HCT116 (cell line): ENCODE data around the gene PLEKHA8. TPM values are rescaled to one million over a fixed set of nuclear protein-coding genes. Genes with fewer than 3 reads are reported as not detected.

Source experiments
- ATAC-seq: fragments of 200-7000 bp; cut with Tn5 transposase; 2 replicates; pipeline ENCODE4 v1.9.1; 2020; ENCODE audit warnings: mild to moderate bottlenecking, moderate library complexity
- BruUV-seq: library from RNA; stranded (reverse); fragments of 400-500 nt; replicated peaks from 2 replicates; lab custom pipeline; 2021; lab: Mats Ljungman, UMichigan
- CTCF ChIA-PET: fragments of 300-600 bp; sonication (Branson Sonifier 250); formaldehyde crosslinking; loops from one replicate; lab custom pipeline; 2021; ENCODE audit warnings: antibody characterized with exemption; lab: Charles Lee
- POLR2A ChIA-PET: fragments of 300-600, 350-600 bp; sonication (Branson Sonifier 250); formaldehyde crosslinking; loops from one replicate; lab custom pipeline; 2021; ENCODE audit warnings: antibody characterized with exemption; lab: Charles Lee
- RAD21 ChIA-PET, 2 experiments: fragments of 300-600 bp; sonication (Branson Sonifier 250); formaldehyde crosslinking; loops; one replicate each; lab custom pipeline; 2023; ENCODE audit warnings: low total read pairs in 2 of 2; ENCODE audit not compliant: uncharacterized antibody in 2 of 2, unreplicated experiment in 2 of 2, low non-redundant PET in 1 of 2; lab: Charles Lee
- DNase-seq: peaks from one replicate; pipeline ENCODE4 v3.0.0-alpha.2; 2010; ENCODE audit warnings: low read depth, low spot score
- H2AFZ ChIP-seq: fragments of 200-600 bp; shearing (Covaris generic), sonication (generic); 2 replicates; pipeline ENCODE4 v1.6.1; 2017; ENCODE audit warnings: low read depth, mixed run types, mixed read lengths, antibody characterized with exemption, low read length; ENCODE audit not compliant: poor library complexity, severe bottlenecking
- H3K27ac ChIP-seq: 2 replicates; pipeline ENCODE4 v1.5.1; 2012; ENCODE audit warnings: low read depth, low read length
- H3K27me3 ChIP-seq: fragments of 200-600 bp; sonication (generic); 2 replicates; pipeline ENCODE4 v1.6.1; 2016; ENCODE audit warnings: mixed run types, low read length, mixed read lengths; ENCODE audit not compliant: insufficient read depth
- H3K36me3 ChIP-seq, 2 experiments: fragments of 200-500 bp in 1 of 2; fragments of 200-600 bp in 1 of 2; sonication (Bioruptor generic) in 1 of 2; sonication (generic) in 1 of 2; 2 replicates each; pipeline versions ENCODE4 v1.5.1 to v1.6.1; 2014 to 2016; ENCODE audit warnings: low read length in 2 of 2, inconsistent platforms in 1 of 2, mixed read lengths in 1 of 2, mixed run types in 1 of 2; ENCODE audit not compliant: insufficient read depth in 2 of 2, control insufficient read depth in 1 of 2
- H3K4me1 ChIP-seq, 2 experiments: fragments of 200-600 bp in 1 of 2; sonication (generic) in 1 of 2; 2 replicates each; pipeline versions ENCODE4 v1.5.1 to v1.6.1; 2012 to 2017; ENCODE audit warnings: low read length in 2 of 2, inconsistent platforms in 1 of 2, mild to moderate bottlenecking in 1 of 2, mixed read lengths in 1 of 2, mixed run types in 1 of 2, moderate library complexity in 1 of 2; ENCODE audit not compliant: insufficient read depth in 2 of 2, control insufficient read depth in 1 of 2
- H3K4me2 ChIP-seq: fragments of 200-600 bp; sonication (generic); 2 replicates; pipeline ENCODE4 v1.6.1; 2017; ENCODE audit warnings: mixed run types, low read length, mixed read lengths
- H3K4me3 ChIP-seq, 2 experiments: fragments of 200-600 bp in 1 of 2; sonication (generic) in 1 of 2; replicated peaks in 1 of 2; 2 replicates each; pipeline ENCODE4 v1.5.1; 2011 to 2016; ENCODE audit warnings: low read length in 2 of 2, control low read depth in 1 of 2, low read depth in 1 of 2, mild to moderate bottlenecking in 1 of 2, mixed read lengths in 1 of 2, mixed run types in 1 of 2
- H3K79me2 ChIP-seq: fragments of 200-600 bp; sonication (generic); 2 replicates; pipeline ENCODE4 v1.6.1; 2017; ENCODE audit warnings: mild to moderate bottlenecking, mixed run types, low read length, moderate library complexity, mixed read lengths; ENCODE audit not compliant: insufficient read depth
- H3K9ac ChIP-seq: fragments of 200-600 bp; sonication (generic); 2 replicates; pipeline ENCODE4 v1.6.1; 2016; ENCODE audit warnings: low read length, mixed read lengths
- H3K9me2 ChIP-seq: fragments of 200-600 bp; sonication (generic), shearing (Covaris generic); 2 replicates; pipeline ENCODE4 v1.6.1; 2017; ENCODE audit warnings: mixed run types, mild to moderate bottlenecking, moderate library complexity; ENCODE audit not compliant: insufficient read depth
- H3K9me3 ChIP-seq, 2 experiments: fragments of 200-500 bp in 1 of 2; fragments of 200-600 bp in 1 of 2; sonication (Bioruptor generic) in 1 of 2; sonication (generic) in 1 of 2; 2 replicates each; pipeline ENCODE4 v1.6.1; 2014 to 2017; ENCODE audit warnings: low read length in 2 of 2, mixed read lengths in 2 of 2, inconsistent platforms in 1 of 2, low read depth in 1 of 2, mild to moderate bottlenecking in 1 of 2, mixed run types in 1 of 2, moderate library complexity in 1 of 2; ENCODE audit not compliant: control insufficient read depth in 1 of 2, insufficient read depth in 1 of 2
- H4K20me1 ChIP-seq: fragments of 200-600 bp; sonication (generic), shearing (Covaris generic); 2 replicates; pipeline ENCODE4 v1.6.1; 2017; ENCODE audit warnings: mixed run types, mild to moderate bottlenecking, moderate library complexity; ENCODE audit not compliant: insufficient read depth
- CEBPB ChIP-seq: IDR thresholded peaks from 2 replicates; pipeline ENCODE4 v1.6.1; 2012; ENCODE audit warnings: low read depth
- EGR1 ChIP-seq: IDR thresholded peaks from 2 replicates; pipeline ENCODE4 v1.6.1; 2012; ENCODE audit warnings: low read depth
- ELF1 ChIP-seq: IDR thresholded peaks from 2 replicates; pipeline ENCODE4 v1.6.1; 2012; ENCODE audit warnings: low read depth, borderline replicate concordance
- EZH2phosphoT487 ChIP-seq: fragments of 200-600 bp; IDR thresholded peaks from 2 replicates; pipeline ENCODE4 v1.6.1; 2018; ENCODE audit warnings: antibody characterized with exemption, borderline replicate concordance
- POLR2A ChIP-seq: IDR thresholded peaks from 2 replicates; pipeline ENCODE4 v1.7.0; 2011; ENCODE audit warnings: borderline replicate concordance; ENCODE audit not compliant: insufficient read depth, insufficient read length; ENCODE audit errors: extremely low read depth
- RAD21 ChIP-seq: IDR thresholded peaks from 2 replicates; pipeline ENCODE4 v1.6.1; 2012; ENCODE audit warnings: low read depth, mild to moderate bottlenecking
- TCF7L2 ChIP-seq: IDR thresholded peaks from 2 replicates; pipeline ENCODE4 v1.7.0; 2011; ENCODE audit warnings: borderline replicate concordance, inconsistent platforms; ENCODE audit not compliant: insufficient read depth, insufficient read length; ENCODE audit errors: extremely low read depth
- YY1 ChIP-seq: IDR thresholded peaks from 2 replicates; pipeline ENCODE4 v1.6.1; 2011; ENCODE audit warnings: low read length, low read depth, moderate library complexity, mild to moderate bottlenecking; ENCODE audit not compliant: insufficient replicate concordance; ENCODE audit errors: extremely low read depth
- intact Hi-C: fragments of 100-400 bp; cut with micrococcal nuclease; formaldehyde crosslinking; loops from 2 replicates; pipeline ENCODE4 v1.10.0; 2022
- total RNA-seq: library from RNA; stranded (reverse); gene quantifications from one replicate; pipeline ENCODE4 v1.2.1, GENCODE V29; 2021; ENCODE audit not compliant: unreplicated experiment
- TF ChIP-seq, protein P1 (sequence below): IDR thresholded peaks from 2 replicates; pipeline ENCODE4 v1.6.1; 2012
- TF ChIP-seq, protein P2 (sequence below): IDR thresholded peaks from 2 replicates; pipeline ENCODE4 v1.6.1; 2011; ENCODE audit warnings: mild to moderate bottlenecking, low read length, moderate library complexity; ENCODE audit not compliant: insufficient replicate concordance; ENCODE audit errors: extremely low read depth
- TF ChIP-seq, protein P3 (sequence below), 3 experiments: fragments of 200-600 bp in 1 of 3; sonication (generic) in 1 of 3; IDR thresholded peaks in 2 of 3; conservative IDR thresholded peaks in 1 of 3; 2 replicates each; pipeline ENCODE4 v1.5.1; 2012 to 2017; ENCODE audit warnings: low read depth in 2 of 3, low read length in 2 of 3, antibody characterized with exemption in 1 of 3, borderline replicate concordance in 1 of 3, control low read depth in 1 of 3, mild to moderate bottlenecking in 1 of 3, mixed read lengths in 1 of 3, mixed run types in 1 of 3, moderate library complexity in 1 of 3; ENCODE audit not compliant: insufficient read depth in 1 of 3
- TF ChIP-seq, protein P4 (sequence below): IDR thresholded peaks from 2 replicates; pipeline ENCODE4 v1.6.1; 2012; ENCODE audit warnings: low read depth

Gene PLEKHA8
- total RNA-seq, 1 experiment from 2014 or later: 13.6 TPM

DNA sequence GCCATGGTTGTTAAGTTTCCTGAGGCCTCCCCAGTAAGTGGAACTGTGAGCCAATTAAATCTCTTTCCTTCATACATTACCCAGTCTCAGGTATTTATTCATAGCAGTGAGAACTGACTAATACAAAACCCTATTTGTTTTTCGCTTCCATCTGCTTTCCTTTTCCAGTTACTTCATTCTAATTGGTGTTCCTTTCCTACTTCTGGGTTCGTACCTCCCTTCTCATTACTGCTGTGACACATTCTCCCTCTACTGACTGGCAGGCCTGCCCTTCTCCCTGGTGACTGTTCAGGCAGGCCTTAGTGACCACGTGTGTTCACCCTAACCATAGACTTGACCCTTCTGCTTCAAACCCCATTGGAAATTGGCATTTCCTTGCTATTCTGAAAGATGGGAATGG, 144.2 kb downstream of the PLEKHA8 start:
- Histone ChIP-seq H3K79me2 (no peaks in the 10 kb centered on the region), H3K4me3 (no peak overlapping the region), H3K27me3 (no peaks in the 10 kb centered on the region), H3K4me2 (no peak overlapping the region), H3K27ac (no peak overlapping the region), H3K9me3 (no peaks in the 10 kb centered on the region), H3K9me2 (no peaks in the 10 kb centered on the region), H4K20me1 (no peaks in the 10 kb centered on the region), H3K4me1 (peaks cover 0 to 4% of the 10 kb centered on the region in 2 experiments; a peak in 1 of 4 replicates), H3K36me3 (no peaks in the 10 kb centered on the region), H3K9ac (no peak overlapping the region), H2AFZ (no peak overlapping the region)
- TF ChIP-seq YY1 (no peak), ELF1 (no peak), RAD21 (no peak), POLR2A (no peak), CEBPB (no peak), EZH2phosphoT487 (no peak), EGR1 (no peak), TCF7L2 (no peak)
- TF ChIP-seq, protein P1, sequence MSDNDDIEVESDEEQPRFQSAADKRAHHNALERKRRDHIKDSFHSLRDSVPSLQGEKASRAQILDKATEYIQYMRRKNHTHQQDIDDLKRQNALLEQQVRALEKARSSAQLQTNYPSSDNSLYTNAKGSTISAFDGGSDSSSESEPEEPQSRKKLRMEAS: no peak
- TF ChIP-seq, protein P2, sequence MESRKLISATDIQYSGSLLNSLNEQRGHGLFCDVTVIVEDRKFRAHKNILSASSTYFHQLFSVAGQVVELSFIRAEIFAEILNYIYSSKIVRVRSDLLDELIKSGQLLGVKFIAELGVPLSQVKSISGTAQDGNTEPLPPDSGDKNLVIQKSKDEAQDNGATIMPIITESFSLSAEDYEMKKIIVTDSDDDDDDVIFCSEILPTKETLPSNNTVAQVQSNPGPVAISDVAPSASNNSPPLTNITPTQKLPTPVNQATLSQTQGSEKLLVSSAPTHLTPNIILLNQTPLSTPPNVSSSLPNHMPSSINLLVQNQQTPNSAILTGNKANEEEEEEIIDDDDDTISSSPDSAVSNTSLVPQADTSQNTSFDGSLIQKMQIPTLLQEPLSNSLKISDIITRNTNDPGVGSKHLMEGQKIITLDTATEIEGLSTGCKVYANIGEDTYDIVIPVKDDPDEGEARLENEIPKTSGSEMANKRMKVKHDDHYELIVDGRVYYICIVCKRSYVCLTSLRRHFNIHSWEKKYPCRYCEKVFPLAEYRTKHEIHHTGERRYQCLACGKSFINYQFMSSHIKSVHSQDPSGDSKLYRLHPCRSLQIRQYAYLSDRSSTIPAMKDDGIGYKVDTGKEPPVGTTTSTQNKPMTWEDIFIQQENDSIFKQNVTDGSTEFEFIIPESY: no peak
- TF ChIP-seq, protein P3, sequence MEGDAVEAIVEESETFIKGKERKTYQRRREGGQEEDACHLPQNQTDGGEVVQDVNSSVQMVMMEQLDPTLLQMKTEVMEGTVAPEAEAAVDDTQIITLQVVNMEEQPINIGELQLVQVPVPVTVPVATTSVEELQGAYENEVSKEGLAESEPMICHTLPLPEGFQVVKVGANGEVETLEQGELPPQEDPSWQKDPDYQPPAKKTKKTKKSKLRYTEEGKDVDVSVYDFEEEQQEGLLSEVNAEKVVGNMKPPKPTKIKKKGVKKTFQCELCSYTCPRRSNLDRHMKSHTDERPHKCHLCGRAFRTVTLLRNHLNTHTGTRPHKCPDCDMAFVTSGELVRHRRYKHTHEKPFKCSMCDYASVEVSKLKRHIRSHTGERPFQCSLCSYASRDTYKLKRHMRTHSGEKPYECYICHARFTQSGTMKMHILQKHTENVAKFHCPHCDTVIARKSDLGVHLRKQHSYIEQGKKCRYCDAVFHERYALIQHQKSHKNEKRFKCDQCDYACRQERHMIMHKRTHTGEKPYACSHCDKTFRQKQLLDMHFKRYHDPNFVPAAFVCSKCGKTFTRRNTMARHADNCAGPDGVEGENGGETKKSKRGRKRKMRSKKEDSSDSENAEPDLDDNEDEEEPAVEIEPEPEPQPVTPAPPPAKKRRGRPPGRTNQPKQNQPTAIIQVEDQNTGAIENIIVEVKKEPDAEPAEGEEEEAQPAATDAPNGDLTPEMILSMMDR (IDR thresholded peaks at IDR 0.05 in 2 of 3, conservative IDR thresholded peaks at IDR 0.05 in 1 of 3; ENCODE audit: borderline replicate concordance in 1 of 3, insufficient read depth in 1 of 3, low read depth in 2 of 3, low read length in 2 of 3): no peak
- TF ChIP-seq, protein P4, sequence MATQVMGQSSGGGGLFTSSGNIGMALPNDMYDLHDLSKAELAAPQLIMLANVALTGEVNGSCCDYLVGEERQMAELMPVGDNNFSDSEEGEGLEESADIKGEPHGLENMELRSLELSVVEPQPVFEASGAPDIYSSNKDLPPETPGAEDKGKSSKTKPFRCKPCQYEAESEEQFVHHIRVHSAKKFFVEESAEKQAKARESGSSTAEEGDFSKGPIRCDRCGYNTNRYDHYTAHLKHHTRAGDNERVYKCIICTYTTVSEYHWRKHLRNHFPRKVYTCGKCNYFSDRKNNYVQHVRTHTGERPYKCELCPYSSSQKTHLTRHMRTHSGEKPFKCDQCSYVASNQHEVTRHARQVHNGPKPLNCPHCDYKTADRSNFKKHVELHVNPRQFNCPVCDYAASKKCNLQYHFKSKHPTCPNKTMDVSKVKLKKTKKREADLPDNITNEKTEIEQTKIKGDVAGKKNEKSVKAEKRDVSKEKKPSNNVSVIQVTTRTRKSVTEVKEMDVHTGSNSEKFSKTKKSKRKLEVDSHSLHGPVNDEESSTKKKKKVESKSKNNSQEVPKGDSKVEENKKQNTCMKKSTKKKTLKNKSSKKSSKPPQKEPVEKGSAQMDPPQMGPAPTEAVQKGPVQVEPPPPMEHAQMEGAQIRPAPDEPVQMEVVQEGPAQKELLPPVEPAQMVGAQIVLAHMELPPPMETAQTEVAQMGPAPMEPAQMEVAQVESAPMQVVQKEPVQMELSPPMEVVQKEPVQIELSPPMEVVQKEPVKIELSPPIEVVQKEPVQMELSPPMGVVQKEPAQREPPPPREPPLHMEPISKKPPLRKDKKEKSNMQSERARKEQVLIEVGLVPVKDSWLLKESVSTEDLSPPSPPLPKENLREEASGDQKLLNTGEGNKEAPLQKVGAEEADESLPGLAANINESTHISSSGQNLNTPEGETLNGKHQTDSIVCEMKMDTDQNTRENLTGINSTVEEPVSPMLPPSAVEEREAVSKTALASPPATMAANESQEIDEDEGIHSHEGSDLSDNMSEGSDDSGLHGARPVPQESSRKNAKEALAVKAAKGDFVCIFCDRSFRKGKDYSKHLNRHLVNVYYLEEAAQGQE: no peak
- no TSS peak for BruUV-seq
- CTCF ChIA-PET: interaction anchor here (0.9 kb wide), 1 partner anchor 392 kb away, joined by 3 read pairs; no protein-coding TSS in a partner anchor
- intact Hi-C loops: loop anchor here (5.0 kb wide), 1 partner anchor 225 kb away; no protein-coding TSS in a partner anchor
- DNase-seq: no peak
- ATAC-seq: no peak
- POLR2A ChIA-PET: no interaction called here
- RAD21 ChIA-PET: no interaction called here
